ENCODE results near the gene TRIM23. TPM values are rescaled to one million over a fixed set of nuclear protein-coding genes. Genes with fewer than 3 reads are reported as not detected.
"Not testable (repeated sequence)": the region's sequence is repeated elsewhere in the genome, so short reads cannot be mapped to it uniquely, and the experiment has no call there.

TRIM23 gene
- total RNA-seq: 25.9 and 30.4 TPM in 2 replicates
- 7.8 TPM for polyA plus RNA-seq (2012)

GRCh38 chr5:65624025-65624570 lies at the start of gene TRIM23:
TRIM23 (minus strand) TSS chr5:65624333; CDS start chr5:65624274, 59 bp downstream.
- peak; percentile 96 for DNase-seq (ENCODE audit: low read depth)

GRCh38 chr5:65672796-65673195 lies 48.7 kb upstream of the TRIM23 start:
- DNase-seq (ENCODE audit: low read depth): no peak

GRCh38 chr5:65668696-65669095 lies 44.6 kb upstream of the TRIM23 start:
- no peak for DNase-seq (ENCODE audit: low read depth)

GRCh38 chr5:65663804-65664521 lies 39.8 kb upstream of the TRIM23 start:
- peak; percentile 56 for DNase-seq (ENCODE audit: low read depth)

GRCh38 chr5:65654713-65655112 lies 30.6 kb upstream of the TRIM23 start:
- no peak for DNase-seq (ENCODE audit: low read depth)

- DNase-seq (ENCODE audit: low read depth): no peak
These were observed 27.0 kb upstream of the TRIM23 start for GRCh38 chr5:65651144-65651543.

GRCh38 chr5:65647941-65648340 lies 23.8 kb upstream of the TRIM23 start:
- no peak for DNase-seq (ENCODE audit: low read depth)

GRCh38 chr5:65646938-65647337 lies 22.8 kb upstream of the TRIM23 start:
- DNase-seq (ENCODE audit: low read depth): no peak

- DNase-seq (ENCODE audit: low read depth): no peak
These were observed 16.1 kb upstream of the TRIM23 start for GRCh38 chr5:65640240-65640639.

- no peak for DNase-seq (ENCODE audit: low read depth)
These were observed 6.8 kb upstream of the TRIM23 start for GRCh38 chr5:65630981-65631380.

GRCh38 chr5:65625743-65626142 lies 1.6 kb upstream of the TRIM23 start:
- DNase-seq (ENCODE audit: low read depth): peak; percentile 3

GRCh38 chr5:65624571-65625555 lies 730 bp upstream of the TRIM23 start, which contains the start of the genes SHLD3 and TRAPPC13:
SHLD3 (plus strand) TSS chr5:65625027; CDS start chr5:65629588, 4,561 bp downstream.
TRAPPC13 (plus strand) TSS chr5:65625027; CDS start chr5:65625061, 34 bp downstream.
- peak; percentile 92 for DNase-seq (ENCODE audit: low read depth)

GRCh38 chr5:65623482-65623881 lies 651 bp downstream of the TRIM23 start:
- DNase-seq (ENCODE audit: low read depth): no peak

- not testable (repeated sequence) for DNase-seq (ENCODE audit: low read depth)
These were observed 2.2 kb downstream of the TRIM23 start for GRCh38 chr5:65621961-65622360.

- no peak for DNase-seq (ENCODE audit: low read depth)
These were observed 4.1 kb downstream of the TRIM23 start for GRCh38 chr5:65620021-65620420.

- no peak for DNase-seq (ENCODE audit: low read depth)
These were observed 11.7 kb downstream of the TRIM23 start for GRCh38 chr5:65612298-65612907.

GRCh38 chr5:65611524-65611923 lies 12.6 kb downstream of the TRIM23 start:
- DNase-seq (ENCODE audit: low read depth): no peak

- not testable (repeated sequence) for DNase-seq (ENCODE audit: low read depth)
These were observed 22.4 kb downstream of the TRIM23 start for GRCh38 chr5:65601761-65602160.

- no peak for DNase-seq (ENCODE audit: low read depth)
These were observed 35.4 kb downstream of the TRIM23 start for GRCh38 chr5:65588694-65589093.

- DNase-seq (ENCODE audit: low read depth): no peak
These were observed 47.0 kb downstream of the TRIM23 start for GRCh38 chr5:65577141-65577540.

- no peak for DNase-seq (ENCODE audit: low read depth)
These were observed 53.4 kb downstream of the TRIM23 start for GRCh38 chr5:65570598-65571226.

Measured in myocyte (in vitro differentiated cells).